ENCODE results near the gene SIRT5.

SIRT5 gene

GRCh38 chr6:13574571-13575376 is at the start of gene SIRT5:
Gene SIRT5, plus strand, starts transcription at chr6:13574601. Its CDS starts 9,510 bp downstream, at chr6:13584111.
- DNase-seq (ENCODE audit: insufficient read length, low spot score): peak; percentile 40
- FAIRE-seq: peak; percentile 64

GRCh38 chr6:13524801-13525508 is 49.4 kb upstream of the SIRT5 start:
- no peak for FAIRE-seq
- DNase-seq (ENCODE audit: insufficient read length, low spot score): no peak

- peak; percentile 70 for FAIRE-seq
Measured at GRCh38 chr6:13526357-13526726, 48.1 kb upstream of the SIRT5 start.

GRCh38 chr6:13526727-13527670 is 47.4 kb upstream of the SIRT5 start:
- DNase-seq (ENCODE audit: insufficient read length, low spot score): peak; percentile 33
- FAIRE-seq: no peak

More at GRCh38 chr6:13526357-13526726, 48.1 kb upstream of the SIRT5 start:
- DNase-seq (ENCODE audit: insufficient read length, low spot score): no peak

- no peak for DNase-seq (ENCODE audit: insufficient read length, low spot score)
- FAIRE-seq: no peak
Measured at GRCh38 chr6:13527671-13528056, 46.7 kb upstream of the SIRT5 start.

- FAIRE-seq: no peak
- no peak for DNase-seq (ENCODE audit: insufficient read length, low spot score)
Measured at GRCh38 chr6:13528232-13528631, 46.2 kb upstream of the SIRT5 start.

GRCh38 chr6:13528777-13529343 is 45.5 kb upstream of the SIRT5 start:
- no peak for FAIRE-seq
- no peak for DNase-seq (ENCODE audit: insufficient read length, low spot score)

GRCh38 chr6:13531956-13532355 is 42.4 kb upstream of the SIRT5 start:
- FAIRE-seq (no peak), DNase-seq (ENCODE audit: insufficient read length, low spot score) (no peak)

GRCh38 chr6:13534536-13534935 is 39.9 kb upstream of the SIRT5 start:
- DNase-seq (ENCODE audit: insufficient read length, low spot score): no peak
- FAIRE-seq: no peak

- no peak for FAIRE-seq
- DNase-seq (ENCODE audit: insufficient read length, low spot score): no peak
Measured at GRCh38 chr6:13535306-13535705, 39.1 kb upstream of the SIRT5 start.

GRCh38 chr6:13536796-13537526 is 37.4 kb upstream of the SIRT5 start:
- DNase-seq (ENCODE audit: insufficient read length, low spot score) (no peak), FAIRE-seq (no peak)

- peak; percentile 39 for FAIRE-seq
- no peak for DNase-seq (ENCODE audit: insufficient read length, low spot score)
Measured at GRCh38 chr6:13537527-13537897, 36.9 kb upstream of the SIRT5 start.

GRCh38 chr6:13538084-13538483 is 36.3 kb upstream of the SIRT5 start:
- DNase-seq (ENCODE audit: insufficient read length, low spot score) (peak; percentile 46), FAIRE-seq (peak; percentile 54)

GRCh38 chr6:13538600-13538999 is 35.8 kb upstream of the SIRT5 start:
- FAIRE-seq (no peak), DNase-seq (ENCODE audit: insufficient read length, low spot score) (no peak)

GRCh38 chr6:13539572-13539971 is 34.8 kb upstream of the SIRT5 start:
- FAIRE-seq: no peak
- no peak for DNase-seq (ENCODE audit: insufficient read length, low spot score)

- DNase-seq (ENCODE audit: insufficient read length, low spot score) (no peak), FAIRE-seq (no peak)
Measured at GRCh38 chr6:13541496-13541895, 32.9 kb upstream of the SIRT5 start.

GRCh38 chr6:13544454-13545186 is 29.8 kb upstream of the SIRT5 start:
- DNase-seq (ENCODE audit: insufficient read length, low spot score): no peak
- FAIRE-seq: no peak

- no peak for FAIRE-seq
- no peak for DNase-seq (ENCODE audit: insufficient read length, low spot score)
Measured at GRCh38 chr6:13545885-13546284, 28.5 kb upstream of the SIRT5 start.

- no peak for FAIRE-seq
- DNase-seq (ENCODE audit: insufficient read length, low spot score): no peak
Measured at GRCh38 chr6:13548500-13549210, 25.7 kb upstream of the SIRT5 start.
